ENCODE data around the gene DCAF8L1. TPM values are rescaled to one million over a fixed set of nuclear protein-coding genes. Genes with fewer than 3 reads are reported as not detected.

Gene DCAF8L1
- total and polyA plus RNA-seq, 2 of the 4 experiments (the other 2 are of a cell fraction), result not detected

- Histone ChIP-seq H3K4me1 (ENCODE audit: control insufficient read depth, insufficient read depth, low read length) (no peaks in the 10 kb centered on the region; the same call in 1 of the 2 replicates), H3K4ac (ENCODE audit: low read depth, low read length) (no peak overlapping the region), H3K4me3 (ENCODE audit: insufficient read depth, low read depth, low read length) (no peak overlapping the region), H4K20me1 (ENCODE audit: insufficient read depth, low read length) (no peaks in the 10 kb centered on the region), H4K5ac (ENCODE audit: low read depth, low read length) (no peak overlapping the region), H3K9ac (ENCODE audit: low read depth, low read length) (no peak overlapping the region), H2AK5ac (ENCODE audit: low read depth, low read length) (no peak overlapping the region), H3K23ac (ENCODE audit: low read depth, low read length) (no peak overlapping the region), H2BK15ac (ENCODE audit: low read depth, low read length) (no peak overlapping the region), H3K79me1 (ENCODE audit: low read depth in 1 of 2, low read length in 2 of 2) (no peaks in the 10 kb centered on the region), H3K14ac (replicated peaks; ENCODE audit: low read depth, low read length) (no peak overlapping the region), H3K56ac (ENCODE audit: extremely low read depth, insufficient read depth, low read length) (no peak overlapping the region), H3K9me3 (ENCODE audit: control insufficient read depth, insufficient read depth, low read length) (peaks cover 3% of the 10 kb centered on the region; the same call in 1 of the 2 replicates), H4K91ac (ENCODE audit: insufficient read depth, low read depth, low read length) (no peak overlapping the region), H3K27ac (ENCODE audit: insufficient read depth, low read length) (no peak overlapping the region), H2AFZ (replicated peaks; ENCODE audit: low read length, poor library complexity) (no peak overlapping the region), H2BK120ac (ENCODE audit: low read depth, low read length) (no peak overlapping the region), H3K27me3 (ENCODE audit: control insufficient read depth, insufficient read depth, low read length) (no peaks in the 10 kb centered on the region), H2AK9ac (replicated peaks; ENCODE audit: low read depth, low read length, poor library complexity) (no peak overlapping the region), H4K8ac (ENCODE audit: low read depth in 2 of 2, low read length in 2 of 2) (no peak overlapping the region), H3K36me3 (ENCODE audit: control insufficient read depth, insufficient read depth, low read length) (no peaks in the 10 kb centered on the region), H3K18ac (ENCODE audit: low read depth, low read length) (no peak overlapping the region), H3K9me1 (ENCODE audit: insufficient read depth, low read length) (no peaks in the 10 kb centered on the region), H2BK5ac (ENCODE audit: low read depth, low read length, poor library complexity, severe bottlenecking) (no peak overlapping the region), H3K4me2 (ENCODE audit: low read depth, low read length) (no peak overlapping the region), H2BK20ac (ENCODE audit: low read depth, low read length) (no peak overlapping the region)
- WGBS, 2 experiments (ENCODE audit: extremely low coverage in 2 of 2, insufficient read length in 1 of 2), result 0% methylated on average over 1 of the region's 4 CpGs; no CpG with 5 or more reads in 1 of the 2 experiments
- CTCF ChIA-PET, result no interaction called here
- dilution Hi-C loops (cut with HindIII; ENCODE audit: low sequenced_read_pairs, unreplicated experiment), result no loop called here
- intact Hi-C loops (cut with micrococcal nuclease), result no loop called here
- BruUV-seq (replicated peaks), result no TSS peak
- TF ChIP-seq SMC3 (IDR thresholded peaks at IDR 0.05; ENCODE audit: low read depth, low read length), result no peak
- TF ChIP-seq ELK1 (IDR thresholded peaks at IDR 0.05; ENCODE audit: borderline replicate concordance, low read depth, low read length), result no peak
- TF ChIP-seq POLR2A (IDR thresholded peaks at IDR 0.05; ENCODE audit: low read depth, low read length), result no peak
- no peak for TF ChIP-seq BHLHE40 (IDR thresholded peaks at IDR 0.05; ENCODE audit: low read depth, low read length)
- no peak for TF ChIP-seq RAD21 (IDR thresholded peaks at IDR 0.05; ENCODE audit: low read length)
- TF ChIP-seq CEBPB (IDR thresholded peaks at IDR 0.05; ENCODE audit: low read depth, low read length), result no peak
- no peak for TF ChIP-seq RCOR1 (IDR thresholded peaks at IDR 0.05; ENCODE audit: insufficient replicate concordance, low read length)
- no peak for TF ChIP-seq MAZ (IDR thresholded peaks at IDR 0.05; ENCODE audit: borderline replicate concordance, low read depth, low read length)
- no peak for TF ChIP-seq MXI1 (IDR thresholded peaks at IDR 0.05; ENCODE audit: borderline replicate concordance, low read depth, low read length)
- no peak for TF ChIP-seq CHD1 (IDR thresholded peaks at IDR 0.05; ENCODE audit: low read depth, low read length)
- TF ChIP-seq CTCF (conservative IDR thresholded peaks at IDR 0.05; ENCODE audit: low read depth, low read length), result no peak
- no peak for TF ChIP-seq FOS (IDR thresholded peaks at IDR 0.05; ENCODE audit: low read depth, low read length)
- TF ChIP-seq USF2 (IDR thresholded peaks at IDR 0.05; ENCODE audit: low read depth, low read length), result no peak
- TF ChIP-seq NFE2L2 (IDR thresholded peaks at IDR 0.05; ENCODE audit: low read depth, low read length), result no peak
- no peak for TF ChIP-seq MAFK (IDR thresholded peaks at IDR 0.05; ENCODE audit: low read depth, low read length)
- TF ChIP-seq RFX5 (IDR thresholded peaks at IDR 0.05; ENCODE audit: low read depth, low read length), result no peak
- in situ Hi-C loops (cut with MboI; ENCODE audit: low sequenced_read_pairs), result no loop called here
- ATAC-seq (ENCODE audit: low read depth), result no peak
- DNase-seq, result no peak
- POLR2A ChIA-PET (ENCODE audit: unreplicated experiment), result no interaction called here
These were observed 5.0 kb downstream of the DCAF8L1 start for GRCh38 chrX:27976284-27976683.
